GM12878 (cell line): ENCODE measurements around the gene RAP1GAP. TPM values are rescaled to one million over a fixed set of nuclear protein-coding genes. Genes with fewer than 3 reads are reported as not detected.

Source experiments
- ATAC-seq: fragments of 200-7000 bp; cut with Tn5 transposase; 3 replicates; pipeline ENCODE4 v1.9.1; 2020; ENCODE audit warnings: mild to moderate bottlenecking, moderate library complexity
- BruUV-seq: library from RNA; stranded (reverse); fragments of 400-500 nt; replicated peaks from 2 replicates; lab custom pipeline; 2021; lab: Mats Ljungman, UMichigan
- CTCF ChIA-PET: fragments of 300-600 bp; sonication (Branson Sonifier 250); formaldehyde crosslinking; extraction: SDS; loops from one replicate; lab custom pipeline; 2021; ENCODE audit warnings: inconsistent platforms; lab: Yijun Ruan, JAX
- POLR2A ChIA-PET: fragments of 350-600 bp; formaldehyde crosslinking; extraction: SDS; loops from one replicate; lab custom pipeline; 2021; ENCODE audit warnings: inconsistent platforms; lab: Charles Lee
- RAD21 ChIA-PET: fragments of 300-600 bp; sonication (Branson Sonifier 250); formaldehyde crosslinking; loops from one replicate; lab custom pipeline; 2023; ENCODE audit warnings: antibody characterized with exemption; ENCODE audit not compliant: unreplicated experiment; lab: Charles Lee
- SMC1A ChIA-PET: fragments of 300-600 bp; sonication (Branson Sonifier 250); formaldehyde crosslinking; loops from one replicate; lab custom pipeline; 2023; ENCODE audit not compliant: unreplicated experiment, uncharacterized antibody; lab: Charles Lee
- DNase-seq: peaks from one replicate; pipeline ENCODE4 v3.0.0-alpha.2; 2011; ENCODE audit warnings: low read depth, low spot score
- FAIRE-seq: peaks from 3 replicates; lab custom pipeline; 2011; peaks lifted over from hg19 to GRCh38; lab: Jason Lieb, UNC
- H2AFZ ChIP-seq: 2 replicates; pipeline ENCODE4 v1.6.0; 2011; ENCODE audit warnings: low read depth, low read length, control low read depth; ENCODE audit not compliant: control insufficient read depth
- H3K27ac ChIP-seq: 2 replicates; pipeline ENCODE4 v1.5.1; 2011; ENCODE audit warnings: control low read depth; ENCODE audit not compliant: control insufficient read depth, insufficient read depth
- H3K27me3 ChIP-seq, 2 experiments: replicated peaks in 1 of 2; 2 replicates each; pipeline versions ENCODE4 v1.6.0 to v1.6.1; 2011; ENCODE audit warnings: low read length in 1 of 2; ENCODE audit not compliant: control insufficient read depth in 2 of 2, insufficient read depth in 2 of 2
- H3K36me3 ChIP-seq, 2 experiments: 2 replicates each; pipeline ENCODE4 v1.5.1; 2011; ENCODE audit warnings: low read length in 1 of 2; ENCODE audit not compliant: control insufficient read depth in 2 of 2, insufficient read depth in 2 of 2
- H3K4me1 ChIP-seq: 2 replicates; pipeline ENCODE4 v1.6.1; 2011; ENCODE audit warnings: mild to moderate bottlenecking, low read length, moderate library complexity, mixed read lengths; ENCODE audit not compliant: control insufficient read depth, insufficient read depth
- H3K4me2 ChIP-seq: 2 replicates; pipeline ENCODE4 v1.6.0; 2011; ENCODE audit warnings: control low read depth; ENCODE audit not compliant: control insufficient read depth, insufficient read depth
- H3K4me3 ChIP-seq: fragments of 200-600 bp; sonication (generic); 2 replicates; pipeline ENCODE4 v1.5.1; 2016
- H3K79me2 ChIP-seq: 2 replicates; pipeline ENCODE4 v1.6.0; 2011; ENCODE audit warnings: low read length; ENCODE audit not compliant: control insufficient read depth, insufficient read depth
- H3K9ac ChIP-seq: 2 replicates; pipeline ENCODE4 v1.8.0; 2011; ENCODE audit warnings: low read length, control low read depth, mixed read lengths; ENCODE audit not compliant: control insufficient read depth, insufficient read depth
- H3K9me3 ChIP-seq: replicated peaks from 3 replicates; pipeline ENCODE4 v1.5.1; 2011; ENCODE audit warnings: mild to moderate bottlenecking, low read length; ENCODE audit not compliant: control insufficient read depth, insufficient read depth
- H4K20me1 ChIP-seq: 2 replicates; pipeline ENCODE4 v1.6.0; 2011; ENCODE audit not compliant: control insufficient read depth, insufficient read depth
- EED ChIP-seq: sonication (generic); IDR thresholded peaks from 2 replicates; pipeline ENCODE4 v1.6.1; 2016; ENCODE audit warnings: antibody characterized with exemption, low read depth
- ESRRA ChIP-seq: IDR thresholded peaks from 2 replicates; pipeline ENCODE4 v1.6.1; 2012; ENCODE audit warnings: mild to moderate bottlenecking, low read length, improper control_type of control experiment
- KDM1A ChIP-seq: fragments of 200-600 bp; sonication (generic); IDR thresholded peaks from 2 replicates; pipeline ENCODE4 v1.6.1; 2016; ENCODE audit warnings: borderline replicate concordance
- MTA3 ChIP-seq: IDR thresholded peaks from 2 replicates; pipeline ENCODE4 v1.6.1; 2012; ENCODE audit warnings: low read length, inconsistent platforms, borderline replicate concordance
- POLR2AphosphoS2 ChIP-seq: IDR thresholded peaks from 2 replicates; pipeline ENCODE4 v1.6.1; 2011; ENCODE audit warnings: low read depth, mild to moderate bottlenecking, low read length, improper control_type of control experiment, moderate library complexity
- RBBP5 ChIP-seq: fragments of 200-600 bp; sonication (generic); conservative IDR thresholded peaks from 2 replicates; pipeline ENCODE4 v1.6.1; 2016
- RCOR1 ChIP-seq: conservative IDR thresholded peaks from 2 replicates; pipeline ENCODE4 v1.6.1; 2012; ENCODE audit warnings: low read depth, low read length, improper control_type of control experiment
- RELB ChIP-seq: fragments of 450-650 bp; IDR thresholded peaks from 2 replicates; pipeline ENCODE4 v1.6.1; 2017; ENCODE audit warnings: low read depth, mild to moderate bottlenecking, moderate library complexity
- TAF1 ChIP-seq: IDR thresholded peaks from 2 replicates; pipeline ENCODE4 v1.6.1; 2011; ENCODE audit warnings: mild to moderate bottlenecking, low read depth, low read length, borderline replicate concordance
- USF2 ChIP-seq: IDR thresholded peaks from 2 replicates; pipeline ENCODE4 v1.6.1; 2011; ENCODE audit warnings: low read depth, low read length, improper control_type of control experiment, borderline replicate concordance
- YBX1 ChIP-seq: fragments of 450-650 bp; IDR thresholded peaks from 2 replicates; pipeline ENCODE4 v1.6.1; 2016; ENCODE audit warnings: antibody characterized with exemption
- YY1 ChIP-seq: IDR thresholded peaks from 2 replicates; pipeline ENCODE4 v1.6.1; 2011; ENCODE audit warnings: low read depth, mild to moderate bottlenecking, low read length
- ZBTB40 ChIP-seq: fragments of 450-650 bp; IDR thresholded peaks from 2 replicates; pipeline ENCODE4 v1.6.1; 2016; ENCODE audit warnings: mild to moderate bottlenecking, moderate library complexity, borderline replicate concordance
- WGBS: methylation state at CpG from one replicate; pipeline ENCODE4 v1.1.6; 2016; ENCODE audit warnings: low lambda C conversion rate; ENCODE audit not compliant: insufficient replicate concordance, insufficient coverage; ENCODE audit errors: missing lambda C conversion rate; 5-methylcytosine and 5-hydroxymethylcytosine counted together
- in situ Hi-C: fragments of 300-500 bp; cut with MboI; formaldehyde crosslinking; loops from 9 replicates; pipeline ENCODE4 v1.14.3; 2018; ENCODE audit warnings: mixed read lengths
- intact Hi-C: fragments of 100-400 bp; cut with micrococcal nuclease; formaldehyde crosslinking; loops from one replicate; pipeline ENCODE4 v1.14.2; 2022; ENCODE audit not compliant: unreplicated experiment
- polyA plus RNA-seq, 11 experiments: library from polyadenylated mRNA; depleted of rRNA in 4 of 11; unstranded in 6 of 11; stranded (reverse) in 5 of 11; fragments of >200 nt; fragmentation: Nextera tagmentation in 4 of 11; fragmentation: Illumina TruSeq in 1 of 11; extraction: Ambion mirVana in 4 of 11; extraction: Trizol in 1 of 11; gene quantifications; 1 replicate in 1 of 11; 2 replicates in 10 of 11; pipeline versions ENCODE4 v1.2.1 to v1.2.3, GENCODE V29; 2011 to 2016; ENCODE audit warnings: inconsistent platforms in 2 of 11, missing spikeins in 2 of 11, low read depth in 1 of 11
- total RNA-seq, 4 experiments: library from RNA; depleted of rRNA in 3 of 4; stranded (reverse); fragments of >200 nt in 3 of 4; fragmentation: Illumina TruSeq in 1 of 4; extraction: Trizol in 1 of 4; gene quantifications; 2 replicates each; pipeline versions ENCODE4 v1.2.1 to v1.2.3, GENCODE V29; 2013 to 2021

The RAP1GAP gene
- total and polyA plus RNA-seq, 10 of the 15 experiments (the other 5 are each of a cell fraction or from before 2014, with no cell fraction given): 0.04 to 0.96 (median 0.09) TPM; not detected in 3

- POLR2A ChIA-PET: no interaction called here
- FAIRE-seq (no peak), DNase-seq (no peak), ATAC-seq (no peak)
- Histone ChIP-seq H3K79me2 (no peaks in the 10 kb centered on the region), H3K9ac (no peak overlapping the region), H3K27ac (no peak overlapping the region), H3K4me1 (no peaks in the 10 kb centered on the region), H3K4me2 (no peak overlapping the region), H3K27me3 (no peaks in the 10 kb centered on the region), H2AFZ (no peak overlapping the region), H3K9me3 (no peaks in the 10 kb centered on the region), H3K36me3 (no peaks in the 10 kb centered on the region), H3K4me3 (no peak overlapping the region), H4K20me1 (no peaks in the 10 kb centered on the region)
- RAD21 ChIA-PET: no interaction called here
- in situ Hi-C loops: no loop called here
- 67% methylated on average over 39 of the region's 39 CpGs for WGBS
- CTCF ChIA-PET: no interaction called here
- BruUV-seq: no TSS peak
- SMC1A ChIA-PET: no interaction called here
- intact Hi-C loops: no loop called here
- TF ChIP-seq POLR2AphosphoS2: no peak
- no peak for TF ChIP-seq RBBP5
- no peak for TF ChIP-seq TAF1
- no peak for TF ChIP-seq KDM1A
- TF ChIP-seq YBX1: no peak
- TF ChIP-seq EED: no peak
- no peak for TF ChIP-seq USF2
- TF ChIP-seq YY1: no peak
- TF ChIP-seq MTA3: no peak
- no peak for TF ChIP-seq ESRRA
- TF ChIP-seq RCOR1: no peak
- TF ChIP-seq RELB: no peak
- TF ChIP-seq ZBTB40: no peak
Measured at GRCh38 chr1:21603177-21604138, 65.7 kb downstream of the RAP1GAP start.
